Measurements from ENCODE around the gene TMEM235. TPM values are rescaled to one million over a fixed set of nuclear protein-coding genes. Genes with fewer than 3 reads are reported as not detected.

The TMEM235 gene
- total RNA-seq, 1 donor from 2014 or later = not detected

GRCh38 chr17:78264590-78264989 lies 33.2 kb downstream of the TMEM235 start:
- no peak for ATAC-seq
- intact Hi-C loops (cut with DNase I) = no loop called here
- no peak for DNase-seq (ENCODE audit: low spot score)

- ATAC-seq (no peak), DNase-seq (ENCODE audit: low spot score) (no peak)
- intact Hi-C loops (cut with DNase I) = no loop called here
Measured at GRCh38 chr17:78265121-78265520, 33.7 kb downstream of the TMEM235 start.

DNA sequence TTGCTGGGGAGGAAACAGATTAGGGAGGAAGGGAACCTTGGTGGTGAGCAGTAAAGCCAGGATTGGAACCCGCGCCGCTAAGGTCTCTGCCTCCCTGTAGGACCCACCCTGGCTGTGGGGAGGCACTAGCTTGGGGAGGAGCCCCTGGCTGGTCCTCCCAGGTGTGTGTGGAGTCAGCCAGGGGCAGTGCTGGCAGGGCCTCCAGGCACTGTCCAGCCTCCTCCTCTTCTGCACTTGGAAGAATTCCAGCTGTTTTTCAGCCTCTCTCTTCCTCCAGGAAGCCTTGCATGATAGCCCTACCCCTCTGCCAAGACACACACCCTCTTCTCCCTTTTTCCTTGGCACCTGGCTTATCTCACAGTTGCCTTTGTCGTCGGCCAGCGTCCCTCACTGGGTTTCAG lies 34.8 kb downstream of the TMEM235 start:
- ATAC-seq = no peak
- no peak for DNase-seq (ENCODE audit: low spot score)
- intact Hi-C loops (cut with DNase I) = no loop called here

GRCh38 chr17:78266771-78267170 lies 35.3 kb downstream of the TMEM235 start:
- DNase-seq (ENCODE audit: low spot score) (no peak), ATAC-seq (no peak)
- intact Hi-C loops (cut with DNase I) = no loop called here

- intact Hi-C loops (cut with DNase I) = no loop called here
- ATAC-seq (no peak), DNase-seq (ENCODE audit: low spot score) (no peak)
Measured at GRCh38 chr17:78267253-78268073, 36.0 kb downstream of the TMEM235 start.

- intact Hi-C loops (cut with DNase I) = no loop called here
- no peak for ATAC-seq
Measured at GRCh38 chr17:78268191-78268874, 36.9 kb downstream of the TMEM235 start.

GRCh38 chr17:78268951-78269905 lies 37.8 kb downstream of the TMEM235 start:
- peak; percentile 58 for DNase-seq (ENCODE audit: low spot score)
- no peak for ATAC-seq
- intact Hi-C loops (cut with DNase I) = no loop called here

More at GRCh38 chr17:78268191-78268874, 36.9 kb downstream of the TMEM235 start:
- no peak for DNase-seq (ENCODE audit: low spot score)

DNA sequence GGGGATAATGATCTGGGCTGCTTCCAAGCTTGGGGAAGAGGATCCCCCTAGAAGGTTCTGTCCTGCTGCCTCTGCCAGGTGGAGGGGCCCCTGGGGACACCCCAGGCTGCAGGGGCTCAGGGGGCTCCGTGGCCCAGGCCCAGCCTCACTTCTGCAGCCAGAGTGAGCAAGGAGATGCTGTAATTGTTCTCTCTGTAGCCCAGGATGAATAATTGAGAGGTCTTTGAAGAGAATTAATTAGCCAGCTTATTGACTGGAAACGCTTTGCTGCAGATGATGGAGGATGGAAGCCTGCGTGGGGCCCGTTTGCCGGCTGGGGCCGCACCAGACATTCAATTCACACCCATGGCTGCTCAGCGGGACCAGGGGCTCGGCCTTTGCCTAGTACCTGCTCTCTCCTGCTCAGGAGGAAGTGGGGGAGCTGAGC lies 38.5 kb downstream of the TMEM235 start:
- DNase-seq (ENCODE audit: low spot score) = no peak
- no peak for ATAC-seq
- intact Hi-C loops (cut with DNase I) = no loop called here

GRCh38 chr17:78271419-78272170 lies 40.2 kb downstream of the TMEM235 start:
- ATAC-seq = no peak
- intact Hi-C loops (cut with DNase I) = no loop called here
- DNase-seq (ENCODE audit: low spot score) = no peak

DNA sequence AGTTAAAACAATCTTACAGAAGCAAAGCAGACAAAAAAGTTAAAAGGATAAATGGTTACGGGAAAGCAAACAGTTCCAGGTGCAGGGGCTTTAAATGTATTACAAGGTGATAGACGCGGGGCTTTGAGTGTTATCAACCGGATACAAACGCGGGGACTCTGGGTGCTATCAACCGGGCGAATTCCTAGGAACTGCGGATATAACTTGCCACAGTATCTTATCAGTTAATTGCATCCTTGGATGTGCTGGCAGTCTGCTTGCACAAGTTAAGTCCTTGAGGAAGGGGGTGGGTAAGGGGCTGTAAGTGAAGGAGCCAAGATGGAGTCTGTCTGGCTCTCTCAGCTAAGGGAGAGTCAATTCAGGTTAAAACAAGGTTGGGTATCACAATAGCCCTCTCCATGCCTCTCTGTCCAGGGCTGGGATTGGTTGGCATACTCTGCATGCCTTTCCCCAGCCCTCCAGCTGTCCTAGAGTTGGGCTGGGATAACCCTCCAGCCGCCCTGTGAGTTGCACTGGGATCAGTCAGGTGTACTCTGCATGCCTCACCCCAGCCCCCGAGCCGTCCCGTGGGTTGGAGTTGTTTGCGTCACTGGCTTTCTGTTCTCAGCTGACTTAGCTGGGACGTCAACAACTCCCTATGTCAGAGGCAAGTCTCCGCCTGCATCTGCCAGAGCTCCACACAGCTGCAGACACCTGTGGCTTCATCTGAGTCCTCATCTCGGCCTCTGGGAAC lies 40.9 kb downstream of the TMEM235 start:
- DNase-seq (ENCODE audit: low spot score) (no peak), ATAC-seq (peak; percentile 58)
- intact Hi-C loops (cut with DNase I) = no loop called here

GRCh38 chr17:78272914-78273258 lies 41.5 kb downstream of the TMEM235 start:
- ATAC-seq (no peak), DNase-seq (ENCODE audit: low spot score) (no peak)
- intact Hi-C loops (cut with DNase I) = no loop called here

GRCh38 chr17:78273813-78274212 lies 42.4 kb downstream of the TMEM235 start:
- intact Hi-C loops (cut with DNase I) = no loop called here
- DNase-seq (ENCODE audit: low spot score) (no peak), ATAC-seq (no peak)

- intact Hi-C loops (cut with DNase I) = no loop called here
- ATAC-seq (no peak), DNase-seq (ENCODE audit: low spot score) (no peak)
Measured at GRCh38 chr17:78275355-78275754, 43.9 kb downstream of the TMEM235 start.

- ATAC-seq (no peak), DNase-seq (ENCODE audit: low spot score) (no peak)
- intact Hi-C loops (cut with DNase I) = no loop called here
Measured at GRCh38 chr17:78276098-78276887, 44.9 kb downstream of the TMEM235 start.

GRCh38 chr17:78278139-78278741 lies 46.8 kb downstream of the TMEM235 start:
- no peak for DNase-seq (ENCODE audit: low spot score)
- ATAC-seq = peak; percentile 23
- intact Hi-C loops (cut with DNase I) = no loop called here

DNA sequence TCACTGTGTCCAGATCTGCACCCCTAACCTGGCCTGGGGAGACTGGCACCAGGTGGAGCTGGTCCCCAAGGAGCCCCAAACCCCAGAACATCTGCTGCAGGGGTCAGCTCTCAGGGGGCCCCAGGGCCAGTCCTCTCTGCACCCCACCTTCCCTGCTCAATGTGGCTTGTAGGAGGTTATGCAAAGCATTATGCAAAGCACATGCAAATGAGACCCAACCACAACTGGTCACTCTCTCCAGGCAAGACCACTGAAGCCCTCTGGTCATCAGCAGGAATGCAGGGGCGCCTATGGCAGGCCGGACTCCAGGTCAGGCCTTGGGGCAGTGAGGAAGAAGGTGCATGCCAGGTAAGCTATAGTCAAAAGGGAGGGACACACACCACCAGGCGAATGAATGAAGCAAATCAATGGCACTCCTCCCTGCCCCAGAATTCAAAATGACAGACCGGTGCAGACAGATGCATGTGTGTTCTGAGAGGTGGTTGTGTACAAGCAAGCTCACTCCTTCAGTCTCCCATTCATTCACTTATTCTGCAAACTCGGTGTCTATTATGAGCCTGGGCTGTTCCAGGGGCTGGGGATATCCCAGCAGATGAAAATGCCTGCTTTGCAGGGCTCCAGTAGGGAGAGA lies 48.0 kb downstream of the TMEM235 start:
- intact Hi-C loops (cut with DNase I) = no loop called here
- DNase-seq (ENCODE audit: low spot score) (no peak), ATAC-seq (no peak)
